ENCODE measurements around the gene AMER3.

The AMER3 gene

GRCh38 chr2:130778781-130779180 lies 23.4 kb downstream of the AMER3 start:
- no peak for DNase-seq (ENCODE audit: low read depth)

- no peak for DNase-seq (ENCODE audit: low read depth)
Measured at GRCh38 chr2:130785466-130786055, 30.2 kb downstream of the AMER3 start.

GRCh38 chr2:130786076-130786475 lies 30.7 kb downstream of the AMER3 start:
- DNase-seq (ENCODE audit: low read depth): no peak

DNA sequence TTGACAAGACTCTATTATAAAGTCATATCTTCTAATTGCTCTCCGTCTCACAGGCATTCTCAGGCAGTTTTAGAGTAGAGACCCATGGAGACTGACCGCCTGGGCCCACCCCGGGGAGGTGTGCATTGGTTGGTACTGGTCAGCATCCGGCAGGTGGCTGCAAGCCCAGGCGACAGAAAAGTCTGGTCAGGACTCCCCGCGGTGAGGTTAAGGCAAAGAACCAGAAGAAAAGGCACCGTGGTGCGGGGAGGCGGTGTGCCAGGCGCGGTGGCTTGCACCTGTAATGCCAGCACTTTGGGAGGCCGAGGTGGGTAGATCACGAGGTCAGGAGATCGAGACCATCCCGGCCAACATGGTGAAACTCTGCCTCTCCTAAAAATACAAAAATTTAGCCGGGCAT lies 32.5 kb downstream of the AMER3 start:
- DNase-seq (ENCODE audit: low read depth): no peak

GRCh38 chr2:130790312-130790711 lies 35.0 kb downstream of the AMER3 start:
- no peak for DNase-seq (ENCODE audit: low read depth)

GRCh38 chr2:130790804-130791616 lies 35.7 kb downstream of the AMER3 start:
- no peak for DNase-seq (ENCODE audit: low read depth)

DNA sequence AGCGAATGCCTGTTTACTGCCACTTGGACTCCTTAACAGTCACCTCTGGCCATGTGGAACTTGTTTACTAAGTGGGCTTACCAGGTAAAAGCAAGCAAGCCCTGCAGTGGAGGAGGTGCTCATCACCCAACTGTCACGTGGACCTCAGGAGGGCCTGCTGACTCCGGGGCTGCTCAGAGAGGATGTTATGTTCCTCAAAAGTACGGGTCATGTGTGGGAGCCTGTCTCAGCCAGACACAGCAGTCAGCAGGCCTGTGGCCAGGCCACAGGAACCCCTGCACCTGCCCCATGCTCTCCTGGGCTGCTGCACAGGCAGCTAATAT lies 36.2 kb downstream of the AMER3 start:
- no peak for DNase-seq (ENCODE audit: low read depth)

DNA sequence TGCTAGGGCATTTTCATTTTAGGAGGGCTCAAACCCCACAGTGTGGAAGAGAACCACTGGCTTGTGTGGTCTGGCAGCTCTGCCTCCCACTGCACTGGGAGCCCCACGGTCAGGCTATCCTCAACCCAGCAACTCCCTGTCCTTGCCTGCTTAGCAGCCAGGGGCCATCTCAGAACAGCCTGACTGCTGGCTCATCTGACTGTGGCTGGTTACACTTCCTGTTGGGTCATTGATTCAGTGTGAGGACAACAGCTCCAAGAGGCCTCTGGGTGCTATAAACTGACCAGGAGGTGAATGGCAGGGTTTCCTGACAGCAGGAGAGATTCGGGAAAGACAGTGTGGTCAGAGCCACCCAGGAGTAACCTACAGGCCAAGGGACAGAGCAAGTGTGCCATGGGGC lies 40.1 kb downstream of the AMER3 start:
- no peak for DNase-seq (ENCODE audit: low read depth)

DNA sequence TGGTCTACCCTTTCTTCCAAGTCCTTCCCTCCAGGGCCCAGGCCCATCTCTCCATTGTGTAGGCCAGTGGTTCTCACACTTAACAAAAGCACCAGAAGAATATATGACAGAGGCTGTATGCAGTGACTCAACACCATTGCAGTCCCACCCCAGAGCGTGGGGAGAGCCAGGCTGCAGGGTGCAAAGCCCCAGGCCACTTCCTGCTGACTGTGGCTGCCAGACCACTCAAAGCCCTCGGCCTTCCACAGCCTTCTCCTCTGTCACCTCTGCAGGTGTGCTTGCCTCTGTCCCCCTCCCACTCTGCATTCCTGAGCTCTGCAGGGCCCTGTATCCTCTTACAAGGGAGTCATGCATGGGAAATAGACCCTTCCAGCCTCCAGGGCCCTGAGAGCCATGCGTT lies 41.0 kb downstream of the AMER3 start:
- DNase-seq (ENCODE audit: low read depth): no peak

GRCh38 chr2:130797493-130798435 lies 42.4 kb downstream of the AMER3 start:
- DNase-seq (ENCODE audit: low read depth): peak; percentile 82

DNA sequence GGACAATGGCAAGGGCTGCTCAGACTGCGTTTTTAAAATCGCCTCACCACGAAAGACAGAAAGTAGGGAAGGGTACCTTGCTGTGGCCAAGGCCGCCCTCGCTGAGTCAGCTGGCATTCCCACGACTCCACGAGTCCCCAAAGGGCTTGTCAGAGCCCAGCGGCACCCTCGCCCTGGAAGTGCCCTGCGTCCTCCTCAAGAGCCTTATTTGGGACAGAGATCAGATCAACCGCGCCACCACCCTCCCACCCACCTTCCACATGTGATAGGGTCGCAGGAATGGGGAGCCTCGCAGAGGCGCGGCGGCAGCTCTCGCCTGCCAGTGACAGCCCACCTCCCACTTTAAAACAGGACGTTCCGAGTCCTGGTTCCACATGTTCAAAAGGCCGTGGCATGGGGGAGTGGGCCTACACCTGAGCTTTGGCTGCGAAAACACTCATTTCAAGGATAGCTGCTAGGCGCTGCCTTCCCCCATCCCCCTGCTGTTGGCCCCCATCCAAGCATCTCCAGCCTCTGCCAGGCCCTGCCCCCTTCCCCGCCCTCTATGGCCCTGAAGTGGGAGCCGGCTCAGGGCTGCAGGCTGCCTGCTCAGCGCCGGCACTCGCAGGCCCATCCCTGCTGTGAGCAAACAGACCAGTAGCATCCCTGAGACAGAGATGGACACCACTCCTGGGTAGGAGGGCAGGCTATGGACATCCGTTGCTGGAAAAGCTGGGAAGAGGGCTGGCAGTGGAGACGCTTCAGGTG lies 43.3 kb downstream of the AMER3 start:
- no peak for DNase-seq (ENCODE audit: low read depth)

GRCh38 chr2:130799295-130799694 lies 44.0 kb downstream of the AMER3 start:
- no peak for DNase-seq (ENCODE audit: low read depth)

GRCh38 chr2:130805613-130806012 lies 50.3 kb downstream of the AMER3 start:
- DNase-seq (ENCODE audit: low read depth): no peak

DNA sequence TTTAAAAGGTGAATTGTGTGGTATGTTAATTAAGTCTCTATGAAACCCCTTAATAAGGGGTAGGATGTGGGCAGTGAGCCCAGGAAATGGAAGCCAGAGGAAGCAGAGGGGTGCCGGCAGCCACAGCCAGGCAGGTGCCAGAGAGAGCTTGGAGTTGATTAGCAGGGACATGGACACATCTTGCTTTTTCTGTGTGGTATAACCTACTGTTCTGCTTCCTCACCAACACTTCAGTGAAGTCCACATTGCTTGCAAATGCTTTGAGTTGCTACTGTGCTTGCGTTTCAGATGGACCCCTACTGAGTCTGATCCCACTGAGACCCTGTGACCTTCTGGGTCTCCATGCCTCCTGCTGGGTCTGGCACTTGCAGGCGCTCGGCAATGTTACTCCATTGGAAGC lies 51.0 kb downstream of the AMER3 start:
- DNase-seq (ENCODE audit: low read depth): no peak

- no peak for DNase-seq (ENCODE audit: low read depth)
Measured at GRCh38 chr2:130807659-130808385, 52.5 kb downstream of the AMER3 start.

GRCh38 chr2:130808482-130809268 lies 53.3 kb downstream of the AMER3 start:
- DNase-seq (ENCODE audit: low read depth): no peak

GRCh38 chr2:130810490-130810889 lies 55.1 kb downstream of the AMER3 start:
- no peak for DNase-seq (ENCODE audit: low read depth)

- DNase-seq (ENCODE audit: low read depth): no peak
Measured at GRCh38 chr2:130813722-130814121, 58.4 kb downstream of the AMER3 start.

- DNase-seq (ENCODE audit: low read depth): no peak
Measured at GRCh38 chr2:130814931-130815680, 59.8 kb downstream of the AMER3 start.
